ENCODE data around the gene TANC1. TPM values are rescaled to one million over a fixed set of nuclear protein-coding genes. Genes with fewer than 3 reads are reported as not detected.
A peak's percentile ranks its signal among the peaks of the same experiment; 100 is the strongest.

TANC1 gene
- total and polyA plus RNA-seq, 2 donors (not counting 3 experiments of a cell fraction or from before 2014, with no cell fraction given) = 58.9 to 99.4 TPM

DNA sequence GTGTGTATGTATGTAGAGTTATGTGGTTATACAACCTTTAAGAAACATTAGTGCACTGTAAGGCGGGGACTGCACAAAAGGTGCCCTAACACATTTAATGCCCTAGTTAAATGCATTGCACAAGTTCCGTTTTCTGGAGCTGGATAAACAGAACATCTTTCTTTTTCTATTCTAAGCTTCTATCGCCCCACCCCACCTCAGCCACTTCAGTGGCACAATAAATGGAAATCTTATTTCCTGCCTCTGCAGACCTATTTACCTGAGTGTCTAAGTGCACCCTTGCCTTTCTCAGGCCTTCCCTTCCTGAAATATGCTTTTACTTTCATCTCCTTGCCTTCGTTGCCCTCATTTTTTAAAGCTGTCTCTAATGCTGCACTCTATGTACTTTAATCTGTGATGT lies 123.5 kb downstream of the TANC1 start:
- H3K36me3 ChIP-seq (ENCODE audit: control insufficient read depth in 2 of 2, extremely low read depth in 1 of 2, insufficient read depth in 2 of 2, low read length in 2 of 2) = peaks cover 0 to 2% of the 10 kb centered on the region in 2 experiments
- H3K9ac ChIP-seq (replicated peaks; ENCODE audit: extremely low read depth, insufficient read depth, low read length) = peak overlapping the region; percentile 77
- TF ChIP-seq, protein P1, sequence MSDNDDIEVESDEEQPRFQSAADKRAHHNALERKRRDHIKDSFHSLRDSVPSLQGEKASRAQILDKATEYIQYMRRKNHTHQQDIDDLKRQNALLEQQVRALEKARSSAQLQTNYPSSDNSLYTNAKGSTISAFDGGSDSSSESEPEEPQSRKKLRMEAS (IDR thresholded peaks at IDR 0.05; ENCODE audit: insufficient read depth, insufficient read length) = no peak
- TF ChIP-seq GATA2 (IDR thresholded peaks at IDR 0.05; ENCODE audit: insufficient read depth, insufficient read length, low read depth, low read length) = no peak
- no peak for TF ChIP-seq POLR2AphosphoS5 (IDR thresholded peaks at IDR 0.05; ENCODE audit: insufficient read depth, low read depth, low read length)
- TF ChIP-seq, protein P2, sequence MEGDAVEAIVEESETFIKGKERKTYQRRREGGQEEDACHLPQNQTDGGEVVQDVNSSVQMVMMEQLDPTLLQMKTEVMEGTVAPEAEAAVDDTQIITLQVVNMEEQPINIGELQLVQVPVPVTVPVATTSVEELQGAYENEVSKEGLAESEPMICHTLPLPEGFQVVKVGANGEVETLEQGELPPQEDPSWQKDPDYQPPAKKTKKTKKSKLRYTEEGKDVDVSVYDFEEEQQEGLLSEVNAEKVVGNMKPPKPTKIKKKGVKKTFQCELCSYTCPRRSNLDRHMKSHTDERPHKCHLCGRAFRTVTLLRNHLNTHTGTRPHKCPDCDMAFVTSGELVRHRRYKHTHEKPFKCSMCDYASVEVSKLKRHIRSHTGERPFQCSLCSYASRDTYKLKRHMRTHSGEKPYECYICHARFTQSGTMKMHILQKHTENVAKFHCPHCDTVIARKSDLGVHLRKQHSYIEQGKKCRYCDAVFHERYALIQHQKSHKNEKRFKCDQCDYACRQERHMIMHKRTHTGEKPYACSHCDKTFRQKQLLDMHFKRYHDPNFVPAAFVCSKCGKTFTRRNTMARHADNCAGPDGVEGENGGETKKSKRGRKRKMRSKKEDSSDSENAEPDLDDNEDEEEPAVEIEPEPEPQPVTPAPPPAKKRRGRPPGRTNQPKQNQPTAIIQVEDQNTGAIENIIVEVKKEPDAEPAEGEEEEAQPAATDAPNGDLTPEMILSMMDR (IDR thresholded peaks at IDR 0.05; ENCODE audit: extremely low read depth in 1 of 2, insufficient read depth in 1 of 2, low read depth in 1 of 2, low read length in 2 of 2) = no peak
- TF ChIP-seq MYC (IDR thresholded peaks at IDR 0.05; ENCODE audit: low read depth, low read length) = no peak
- TF ChIP-seq POLR2A (IDR thresholded peaks at IDR 0.05; ENCODE audit: low read depth, low read length) = no peak
- TF ChIP-seq EZH2 (IDR thresholded peaks at IDR 0.05; ENCODE audit: borderline replicate concordance, low read depth, low read length, severe bottlenecking) = no peak
- no peak for TF ChIP-seq JUN (IDR thresholded peaks at IDR 0.05; ENCODE audit: borderline replicate concordance, insufficient read depth, insufficient read length, low read depth)
- TF ChIP-seq FOS (IDR thresholded peaks at IDR 0.05; ENCODE audit: borderline replicate concordance, insufficient read depth, low read length) = no peak
- no TSS peak for BruUV-seq (replicated peaks)
- H4K20me1 ChIP-seq (replicated peaks; ENCODE audit: control insufficient read depth, extremely low read depth, insufficient read depth, low read length) = no peaks in the 10 kb centered on the region
- dilution Hi-C loops (cut with MboI; ENCODE audit: extremely low pct_ligation_motif_present, low sequenced_read_pairs) = no loop called here
- peaks cover 66% of the 10 kb centered on the region for H3K79me2 ChIP-seq (ENCODE audit: control insufficient read depth, insufficient read depth, low read length)
- H2AFZ ChIP-seq (ENCODE audit: low read depth, low read length) = no peak overlapping the region
- H3K4me2 ChIP-seq (ENCODE audit: insufficient read depth, low read length) = peak overlapping the region; percentile 80
- no peak for FAIRE-seq
- ChIA-PET POLR2A (no interaction called here), CTCF (interaction anchor here (1.0 to 4.0 kb wide), 7 partner anchors 12 to 178 kb away, joined by 3 to 24 read pairs (median 3); no protein-coding TSS in a partner anchor)
- DNase-seq (ENCODE audit: low read depth, low spot score) = peak; percentile 55
- H3K27ac ChIP-seq (ENCODE audit: insufficient read depth, low read depth, low read length) = peak overlapping the region; percentile 97
- intact Hi-C loops (cut with micrococcal nuclease) = loop anchor here (1.0 kb wide), 2 partner anchors 7 to 191 kb away; no protein-coding TSS in a partner anchor
- peak overlapping the region in 1 of 3 experiments; percentile 5 for H3K4me3 ChIP-seq (replicated peaks in 1 of 3; ENCODE audit: insufficient read depth in 1 of 3, low read depth in 1 of 3, low read length in 3 of 3)
- no peaks in the 10 kb centered on the region for H3K27me3 ChIP-seq (ENCODE audit: control insufficient read depth in 2 of 2, insufficient read depth in 2 of 2, low read length in 2 of 2)
- H3K9me1 ChIP-seq (replicated peaks; ENCODE audit: control insufficient read depth, extremely low read depth, insufficient read depth, low read length) = no peaks in the 10 kb centered on the region
- no peaks in the 10 kb centered on the region for H3K9me3 ChIP-seq (replicated peaks; ENCODE audit: control insufficient read depth, insufficient read depth, low read length)
- H3K4me1 ChIP-seq (ENCODE audit: control insufficient read depth, extremely low read depth, insufficient read depth, low read length) = peaks cover 77% of the 10 kb centered on the region
